Keratinocyte (primary cell): ENCODE data around the gene KTN1.

Source experiments
- EZH2 ChIP-seq: IDR thresholded peaks from one replicate; pipeline ENCODE4 v1.6.1; 2012; ENCODE audit warnings: inconsistent platforms, mild to moderate bottlenecking, low read length, moderate library complexity
- TF ChIP-seq, protein P1 (sequence below), 3 experiments: IDR thresholded peaks in 1 of 3; conservative IDR thresholded peaks in 1 of 3; optimal IDR thresholded peaks in 1 of 3; 2 replicates in 2 of 3; 3 replicates in 1 of 3; pipeline versions ENCODE3 to v1.5.1; 2011; ENCODE audit warnings: low read length in 3 of 3, mild to moderate bottlenecking in 3 of 3, moderate library complexity in 2 of 3, control low read depth in 1 of 3, inconsistent platforms in 1 of 3; ENCODE audit not compliant: insufficient read depth in 2 of 3; ENCODE audit errors: extremely low read depth in 1 of 3

DNA sequence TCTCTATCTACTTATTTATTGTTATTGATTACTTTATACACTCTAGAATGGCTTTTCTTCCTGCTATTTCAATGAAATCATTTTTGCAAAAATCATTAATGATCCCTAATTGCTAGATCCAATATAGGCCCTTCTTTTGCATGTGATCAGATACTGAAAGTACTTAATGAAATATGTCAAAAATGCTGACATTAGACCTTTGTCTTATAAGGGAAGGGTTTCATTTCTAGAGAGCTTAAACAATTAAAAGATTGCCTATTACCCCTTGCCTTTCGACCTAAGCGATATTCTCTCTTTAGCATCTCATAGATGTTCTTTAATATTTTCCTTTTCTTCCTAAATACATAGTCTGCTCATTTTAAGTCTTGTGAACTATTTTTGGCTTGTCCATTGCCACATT is 101.1 kb downstream of the KTN1 start:
- TF ChIP-seq, protein P1, sequence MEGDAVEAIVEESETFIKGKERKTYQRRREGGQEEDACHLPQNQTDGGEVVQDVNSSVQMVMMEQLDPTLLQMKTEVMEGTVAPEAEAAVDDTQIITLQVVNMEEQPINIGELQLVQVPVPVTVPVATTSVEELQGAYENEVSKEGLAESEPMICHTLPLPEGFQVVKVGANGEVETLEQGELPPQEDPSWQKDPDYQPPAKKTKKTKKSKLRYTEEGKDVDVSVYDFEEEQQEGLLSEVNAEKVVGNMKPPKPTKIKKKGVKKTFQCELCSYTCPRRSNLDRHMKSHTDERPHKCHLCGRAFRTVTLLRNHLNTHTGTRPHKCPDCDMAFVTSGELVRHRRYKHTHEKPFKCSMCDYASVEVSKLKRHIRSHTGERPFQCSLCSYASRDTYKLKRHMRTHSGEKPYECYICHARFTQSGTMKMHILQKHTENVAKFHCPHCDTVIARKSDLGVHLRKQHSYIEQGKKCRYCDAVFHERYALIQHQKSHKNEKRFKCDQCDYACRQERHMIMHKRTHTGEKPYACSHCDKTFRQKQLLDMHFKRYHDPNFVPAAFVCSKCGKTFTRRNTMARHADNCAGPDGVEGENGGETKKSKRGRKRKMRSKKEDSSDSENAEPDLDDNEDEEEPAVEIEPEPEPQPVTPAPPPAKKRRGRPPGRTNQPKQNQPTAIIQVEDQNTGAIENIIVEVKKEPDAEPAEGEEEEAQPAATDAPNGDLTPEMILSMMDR (optimal IDR thresholded peaks at IDR 0.05 in 1 of 3, IDR thresholded peaks at IDR 0.05 in 1 of 3, conservative IDR thresholded peaks at IDR 0.05 in 1 of 3; ENCODE audit: extremely low read depth in 1 of 3, insufficient read depth in 2 of 3, low read length in 3 of 3), result no peak
- TF ChIP-seq EZH2, result no peak
